ENCODE data around the gene ACOD1. TPM values are rescaled to one million over a fixed set of nuclear protein-coding genes. Genes with fewer than 3 reads are reported as not detected.

The ACOD1 gene
- total and polyA plus RNA-seq, 4 donors = 0.08 TPM; not detected in 3

DNA sequence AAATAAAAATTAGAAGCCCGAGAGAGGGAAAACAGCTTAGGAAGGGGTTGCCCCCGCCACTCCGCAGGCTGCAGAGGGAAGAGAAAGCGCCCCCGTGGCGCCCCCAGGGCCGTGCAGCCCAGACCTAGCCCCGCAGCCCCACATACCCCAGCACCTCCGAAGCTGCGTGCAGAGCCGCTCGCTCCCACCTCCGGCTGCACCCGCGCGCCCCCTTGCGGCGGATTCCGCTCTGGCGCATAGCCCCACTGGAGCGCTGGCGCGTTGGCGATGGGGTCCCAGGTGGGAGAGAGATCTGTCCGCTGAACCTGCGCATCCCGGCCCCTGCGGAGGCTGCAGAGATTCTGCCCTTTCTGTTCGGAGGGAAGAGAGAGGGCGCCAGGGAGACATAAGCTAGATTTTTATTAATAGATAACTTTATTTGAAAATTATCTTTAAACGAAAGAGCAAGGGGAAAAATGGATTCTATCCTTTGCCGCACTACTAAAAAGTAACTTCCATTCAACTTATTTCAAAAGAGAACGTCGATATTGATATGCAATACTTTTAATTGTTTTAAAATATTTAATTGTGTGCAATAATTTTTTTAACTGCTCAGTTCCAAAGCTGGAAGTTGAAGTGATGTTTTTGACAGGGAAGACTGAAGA lies 31.9 kb downstream of the ACOD1 start:
- peak; percentile 90 for DNase-seq (ENCODE audit: low spot score)
- TF ChIP-seq RAD21 (IDR thresholded peaks at IDR 0.05) (peak; percentile 66 to 76), YY1 (IDR thresholded peaks at IDR 0.05) (no peak), HNF4A (conservative IDR thresholded peaks at IDR 0.05) (no peak), RXRA (IDR thresholded peaks at IDR 0.05) (no peak), SP1 (IDR thresholded peaks at IDR 0.05) (no peak), EGR1 (IDR thresholded peaks at IDR 0.05; ENCODE audit: low read depth in 2 of 2) (no peak), TAF1 (conservative IDR thresholded peaks at IDR 0.05) (no peak), NR2F2 (IDR thresholded peaks at IDR 0.05) (no peak), JUND (IDR thresholded peaks at IDR 0.05) (no peak), GABPA (IDR thresholded peaks at IDR 0.05 in 1 of 2, conservative IDR thresholded peaks at IDR 0.05 in 1 of 2) (no peak), HNF4G (IDR thresholded peaks at IDR 0.05) (no peak), FOXA1 (IDR thresholded peaks at IDR 0.05) (no peak)
- TF ChIP-seq, protein P1, sequence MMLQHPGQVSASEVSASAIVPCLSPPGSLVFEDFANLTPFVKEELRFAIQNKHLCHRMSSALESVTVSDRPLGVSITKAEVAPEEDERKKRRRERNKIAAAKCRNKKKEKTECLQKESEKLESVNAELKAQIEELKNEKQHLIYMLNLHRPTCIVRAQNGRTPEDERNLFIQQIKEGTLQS (IDR thresholded peaks at IDR 0.05) = no peak
- TF ChIP-seq, protein P2, sequence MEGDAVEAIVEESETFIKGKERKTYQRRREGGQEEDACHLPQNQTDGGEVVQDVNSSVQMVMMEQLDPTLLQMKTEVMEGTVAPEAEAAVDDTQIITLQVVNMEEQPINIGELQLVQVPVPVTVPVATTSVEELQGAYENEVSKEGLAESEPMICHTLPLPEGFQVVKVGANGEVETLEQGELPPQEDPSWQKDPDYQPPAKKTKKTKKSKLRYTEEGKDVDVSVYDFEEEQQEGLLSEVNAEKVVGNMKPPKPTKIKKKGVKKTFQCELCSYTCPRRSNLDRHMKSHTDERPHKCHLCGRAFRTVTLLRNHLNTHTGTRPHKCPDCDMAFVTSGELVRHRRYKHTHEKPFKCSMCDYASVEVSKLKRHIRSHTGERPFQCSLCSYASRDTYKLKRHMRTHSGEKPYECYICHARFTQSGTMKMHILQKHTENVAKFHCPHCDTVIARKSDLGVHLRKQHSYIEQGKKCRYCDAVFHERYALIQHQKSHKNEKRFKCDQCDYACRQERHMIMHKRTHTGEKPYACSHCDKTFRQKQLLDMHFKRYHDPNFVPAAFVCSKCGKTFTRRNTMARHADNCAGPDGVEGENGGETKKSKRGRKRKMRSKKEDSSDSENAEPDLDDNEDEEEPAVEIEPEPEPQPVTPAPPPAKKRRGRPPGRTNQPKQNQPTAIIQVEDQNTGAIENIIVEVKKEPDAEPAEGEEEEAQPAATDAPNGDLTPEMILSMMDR (IDR thresholded peaks at IDR 0.05; ENCODE audit: low read depth, low read length, missing input control) = peak; percentile 77
- H3K27me3 ChIP-seq (ENCODE audit: control insufficient read depth in 4 of 4, insufficient read depth in 4 of 4, low read length in 3 of 4) = peaks cover 0 to 6% (median 0%) of the 10 kb centered on the region in 4 donors
- H3K9me3 ChIP-seq (ENCODE audit: control insufficient read depth in 4 of 4, low read length in 3 of 4) = no peaks in the 10 kb centered on the region
- no peaks in the 10 kb centered on the region for H3K36me3 ChIP-seq (ENCODE audit: control insufficient read depth in 4 of 4, insufficient read depth in 3 of 4, low read depth in 1 of 4, low read length in 3 of 4)
- no peak overlapping the region for H3K9ac ChIP-seq (ENCODE audit: low read depth in 1 of 2, low read length in 2 of 2)
- H3K4me3 ChIP-seq (ENCODE audit: low read depth in 1 of 3, low read length in 3 of 3) = peak overlapping the region in 1 of 3 donors; percentile 39
- 4% methylated on average over 34 of the region's 34 CpGs for WGBS
- H3K27ac ChIP-seq (ENCODE audit: low read depth in 1 of 2, low read length in 2 of 2) = no peak overlapping the region
- H3K4me1 ChIP-seq (ENCODE audit: control insufficient read depth in 4 of 4, insufficient read depth in 4 of 4, low read length in 3 of 4) = peaks cover 0 to 8% (median under 1%) of the 10 kb centered on the region in 4 donors

DNA sequence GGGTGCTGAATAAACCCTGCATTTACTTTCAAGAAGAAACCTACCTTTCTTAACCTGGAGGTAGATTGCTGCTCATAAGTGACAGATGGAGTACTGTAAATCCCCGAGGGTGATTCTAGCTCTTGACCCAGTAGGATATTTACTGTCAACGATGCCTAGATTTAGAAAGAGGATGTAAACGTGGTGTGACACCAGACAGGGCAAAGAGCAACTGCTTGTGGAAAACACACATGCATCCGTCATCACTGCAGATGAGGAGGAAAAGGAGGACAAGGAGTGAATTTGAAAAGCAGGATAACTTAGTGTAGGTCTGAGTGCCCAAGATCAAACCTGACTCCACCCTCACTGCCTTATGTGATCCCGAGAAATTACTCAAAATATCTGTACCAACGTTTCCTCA lies 33.8 kb downstream of the ACOD1 start:
- TF ChIP-seq NR2F2 (IDR thresholded peaks at IDR 0.05) (no peak), HNF4G (IDR thresholded peaks at IDR 0.05) (no peak), GABPA (IDR thresholded peaks at IDR 0.05 in 1 of 2, conservative IDR thresholded peaks at IDR 0.05 in 1 of 2) (no peak), RAD21 (IDR thresholded peaks at IDR 0.05) (no peak), FOXA1 (IDR thresholded peaks at IDR 0.05) (no peak)
- TF ChIP-seq, protein P2 (IDR thresholded peaks at IDR 0.05; ENCODE audit: low read depth, low read length, missing input control) = no peak
- TF ChIP-seq, protein P3, sequence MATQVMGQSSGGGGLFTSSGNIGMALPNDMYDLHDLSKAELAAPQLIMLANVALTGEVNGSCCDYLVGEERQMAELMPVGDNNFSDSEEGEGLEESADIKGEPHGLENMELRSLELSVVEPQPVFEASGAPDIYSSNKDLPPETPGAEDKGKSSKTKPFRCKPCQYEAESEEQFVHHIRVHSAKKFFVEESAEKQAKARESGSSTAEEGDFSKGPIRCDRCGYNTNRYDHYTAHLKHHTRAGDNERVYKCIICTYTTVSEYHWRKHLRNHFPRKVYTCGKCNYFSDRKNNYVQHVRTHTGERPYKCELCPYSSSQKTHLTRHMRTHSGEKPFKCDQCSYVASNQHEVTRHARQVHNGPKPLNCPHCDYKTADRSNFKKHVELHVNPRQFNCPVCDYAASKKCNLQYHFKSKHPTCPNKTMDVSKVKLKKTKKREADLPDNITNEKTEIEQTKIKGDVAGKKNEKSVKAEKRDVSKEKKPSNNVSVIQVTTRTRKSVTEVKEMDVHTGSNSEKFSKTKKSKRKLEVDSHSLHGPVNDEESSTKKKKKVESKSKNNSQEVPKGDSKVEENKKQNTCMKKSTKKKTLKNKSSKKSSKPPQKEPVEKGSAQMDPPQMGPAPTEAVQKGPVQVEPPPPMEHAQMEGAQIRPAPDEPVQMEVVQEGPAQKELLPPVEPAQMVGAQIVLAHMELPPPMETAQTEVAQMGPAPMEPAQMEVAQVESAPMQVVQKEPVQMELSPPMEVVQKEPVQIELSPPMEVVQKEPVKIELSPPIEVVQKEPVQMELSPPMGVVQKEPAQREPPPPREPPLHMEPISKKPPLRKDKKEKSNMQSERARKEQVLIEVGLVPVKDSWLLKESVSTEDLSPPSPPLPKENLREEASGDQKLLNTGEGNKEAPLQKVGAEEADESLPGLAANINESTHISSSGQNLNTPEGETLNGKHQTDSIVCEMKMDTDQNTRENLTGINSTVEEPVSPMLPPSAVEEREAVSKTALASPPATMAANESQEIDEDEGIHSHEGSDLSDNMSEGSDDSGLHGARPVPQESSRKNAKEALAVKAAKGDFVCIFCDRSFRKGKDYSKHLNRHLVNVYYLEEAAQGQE (IDR thresholded peaks at IDR 0.05) = no peak
- H3K36me3 ChIP-seq (ENCODE audit: control insufficient read depth in 4 of 4, insufficient read depth in 3 of 4, low read depth in 1 of 4, low read length in 3 of 4) = no peaks in the 10 kb centered on the region
- H3K9me3 ChIP-seq (ENCODE audit: control insufficient read depth in 4 of 4, low read length in 3 of 4) = no peaks in the 10 kb centered on the region
- H3K4me1 ChIP-seq (ENCODE audit: control insufficient read depth in 4 of 4, insufficient read depth in 4 of 4, low read length in 3 of 4) = peaks cover 0 to 8% (median under 1%) of the 10 kb centered on the region in 4 donors
- H3K9ac ChIP-seq (ENCODE audit: low read depth in 1 of 2, low read length in 2 of 2) = no peak overlapping the region
- no peak overlapping the region for H3K27ac ChIP-seq (ENCODE audit: low read depth in 1 of 2, low read length in 2 of 2)
- no peak overlapping the region for H3K4me3 ChIP-seq (ENCODE audit: low read depth in 1 of 3, low read length in 3 of 3)
- no peaks in the 10 kb centered on the region for H3K27me3 ChIP-seq (ENCODE audit: control insufficient read depth in 4 of 4, insufficient read depth in 4 of 4, low read length in 3 of 4)
- no peak for DNase-seq (ENCODE audit: low spot score)
- WGBS = 46% methylated on average over 6 of the region's 6 CpGs

Measured in liver (tissue), 9 donors.